ENCODE data around the gene FILIP1L. TPM values are rescaled to one million over a fixed set of nuclear protein-coding genes. Genes with fewer than 3 reads are reported as not detected.

Gene FILIP1L
- total RNA-seq, 1 experiment from 2014 or later: 0.17 TPM

DNA sequence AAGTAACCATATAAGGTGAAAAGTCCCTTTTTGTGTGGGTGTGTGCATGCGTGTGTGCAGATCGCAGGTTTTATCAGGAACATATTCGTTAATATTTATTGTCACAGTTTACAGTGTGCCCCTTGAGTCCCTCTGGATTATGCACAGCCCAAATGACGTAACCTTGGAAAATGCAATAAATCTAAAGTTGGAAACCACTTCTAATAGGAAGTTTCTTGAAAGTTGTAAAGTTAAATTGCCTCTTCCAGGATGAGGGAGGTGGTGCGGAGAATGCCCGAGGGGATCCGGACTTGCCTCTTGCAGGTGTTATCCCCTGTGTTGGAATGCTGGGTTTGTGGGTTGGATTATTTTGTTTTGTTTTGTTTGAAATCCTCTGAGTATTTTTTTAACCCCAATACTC is 153.4 kb downstream of the FILIP1L start:
- Histone ChIP-seq H3K9me2 (ENCODE audit: insufficient read depth) (no peaks in the 10 kb centered on the region), H3K27me3 (ENCODE audit: insufficient read depth, low read length) (no peaks in the 10 kb centered on the region), H3K4me2 (ENCODE audit: low read length) (no peak overlapping the region), H2AFZ (ENCODE audit: low read depth, low read length, poor library complexity, severe bottlenecking) (no peak overlapping the region), H3K9me3 (ENCODE audit: control insufficient read depth in 1 of 2, insufficient read depth in 1 of 2, low read depth in 1 of 2, low read length in 2 of 2) (no peaks in the 10 kb centered on the region), H3K27ac (ENCODE audit: low read depth, low read length) (no peak overlapping the region), H3K36me3 (ENCODE audit: control insufficient read depth in 1 of 2, insufficient read depth in 2 of 2, low read length in 2 of 2) (no peaks in the 10 kb centered on the region), H3K4me1 (ENCODE audit: control insufficient read depth in 1 of 2, insufficient read depth in 2 of 2, low read length in 2 of 2) (no peaks in the 10 kb centered on the region), H3K9ac (ENCODE audit: low read length) (no peak overlapping the region), H3K4me3 (replicated peaks in 1 of 2; ENCODE audit: low read depth in 1 of 2, low read length in 2 of 2) (no peak overlapping the region), H3K79me2 (ENCODE audit: insufficient read depth, low read length) (no peaks in the 10 kb centered on the region), H4K20me1 (ENCODE audit: insufficient read depth) (no peaks in the 10 kb centered on the region)
- ChIA-PET RAD21 (ENCODE audit: low non-redundant PET in 1 of 2, low total read pairs in 2 of 2, uncharacterized antibody in 2 of 2, unreplicated experiment in 2 of 2) (no interaction called here), CTCF (no interaction called here), POLR2A (no interaction called here)
- BruUV-seq (replicated peaks): no TSS peak
- no peak for ATAC-seq
- TF ChIP-seq, protein P1, sequence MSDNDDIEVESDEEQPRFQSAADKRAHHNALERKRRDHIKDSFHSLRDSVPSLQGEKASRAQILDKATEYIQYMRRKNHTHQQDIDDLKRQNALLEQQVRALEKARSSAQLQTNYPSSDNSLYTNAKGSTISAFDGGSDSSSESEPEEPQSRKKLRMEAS (IDR thresholded peaks at IDR 0.05): no peak
- TF ChIP-seq POLR2A (IDR thresholded peaks at IDR 0.05; ENCODE audit: borderline replicate concordance, extremely low read depth, insufficient read depth, insufficient read length) (no peak), YY1 (IDR thresholded peaks at IDR 0.05; ENCODE audit: extremely low read depth, insufficient replicate concordance, low read depth, low read length) (no peak), CEBPB (IDR thresholded peaks at IDR 0.05; ENCODE audit: low read depth) (no peak), POLR2AphosphoS5 (IDR thresholded peaks at IDR 0.05; ENCODE audit: low read depth, low read length) (no peak), SRF (IDR thresholded peaks at IDR 0.05; ENCODE audit: low read depth) (no peak)
- TF ChIP-seq, protein P2, sequence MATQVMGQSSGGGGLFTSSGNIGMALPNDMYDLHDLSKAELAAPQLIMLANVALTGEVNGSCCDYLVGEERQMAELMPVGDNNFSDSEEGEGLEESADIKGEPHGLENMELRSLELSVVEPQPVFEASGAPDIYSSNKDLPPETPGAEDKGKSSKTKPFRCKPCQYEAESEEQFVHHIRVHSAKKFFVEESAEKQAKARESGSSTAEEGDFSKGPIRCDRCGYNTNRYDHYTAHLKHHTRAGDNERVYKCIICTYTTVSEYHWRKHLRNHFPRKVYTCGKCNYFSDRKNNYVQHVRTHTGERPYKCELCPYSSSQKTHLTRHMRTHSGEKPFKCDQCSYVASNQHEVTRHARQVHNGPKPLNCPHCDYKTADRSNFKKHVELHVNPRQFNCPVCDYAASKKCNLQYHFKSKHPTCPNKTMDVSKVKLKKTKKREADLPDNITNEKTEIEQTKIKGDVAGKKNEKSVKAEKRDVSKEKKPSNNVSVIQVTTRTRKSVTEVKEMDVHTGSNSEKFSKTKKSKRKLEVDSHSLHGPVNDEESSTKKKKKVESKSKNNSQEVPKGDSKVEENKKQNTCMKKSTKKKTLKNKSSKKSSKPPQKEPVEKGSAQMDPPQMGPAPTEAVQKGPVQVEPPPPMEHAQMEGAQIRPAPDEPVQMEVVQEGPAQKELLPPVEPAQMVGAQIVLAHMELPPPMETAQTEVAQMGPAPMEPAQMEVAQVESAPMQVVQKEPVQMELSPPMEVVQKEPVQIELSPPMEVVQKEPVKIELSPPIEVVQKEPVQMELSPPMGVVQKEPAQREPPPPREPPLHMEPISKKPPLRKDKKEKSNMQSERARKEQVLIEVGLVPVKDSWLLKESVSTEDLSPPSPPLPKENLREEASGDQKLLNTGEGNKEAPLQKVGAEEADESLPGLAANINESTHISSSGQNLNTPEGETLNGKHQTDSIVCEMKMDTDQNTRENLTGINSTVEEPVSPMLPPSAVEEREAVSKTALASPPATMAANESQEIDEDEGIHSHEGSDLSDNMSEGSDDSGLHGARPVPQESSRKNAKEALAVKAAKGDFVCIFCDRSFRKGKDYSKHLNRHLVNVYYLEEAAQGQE (IDR thresholded peaks at IDR 0.05; ENCODE audit: low read depth): no peak
- TF ChIP-seq, protein P3, sequence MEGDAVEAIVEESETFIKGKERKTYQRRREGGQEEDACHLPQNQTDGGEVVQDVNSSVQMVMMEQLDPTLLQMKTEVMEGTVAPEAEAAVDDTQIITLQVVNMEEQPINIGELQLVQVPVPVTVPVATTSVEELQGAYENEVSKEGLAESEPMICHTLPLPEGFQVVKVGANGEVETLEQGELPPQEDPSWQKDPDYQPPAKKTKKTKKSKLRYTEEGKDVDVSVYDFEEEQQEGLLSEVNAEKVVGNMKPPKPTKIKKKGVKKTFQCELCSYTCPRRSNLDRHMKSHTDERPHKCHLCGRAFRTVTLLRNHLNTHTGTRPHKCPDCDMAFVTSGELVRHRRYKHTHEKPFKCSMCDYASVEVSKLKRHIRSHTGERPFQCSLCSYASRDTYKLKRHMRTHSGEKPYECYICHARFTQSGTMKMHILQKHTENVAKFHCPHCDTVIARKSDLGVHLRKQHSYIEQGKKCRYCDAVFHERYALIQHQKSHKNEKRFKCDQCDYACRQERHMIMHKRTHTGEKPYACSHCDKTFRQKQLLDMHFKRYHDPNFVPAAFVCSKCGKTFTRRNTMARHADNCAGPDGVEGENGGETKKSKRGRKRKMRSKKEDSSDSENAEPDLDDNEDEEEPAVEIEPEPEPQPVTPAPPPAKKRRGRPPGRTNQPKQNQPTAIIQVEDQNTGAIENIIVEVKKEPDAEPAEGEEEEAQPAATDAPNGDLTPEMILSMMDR (IDR thresholded peaks at IDR 0.05 in 2 of 3, conservative IDR thresholded peaks at IDR 0.05 in 1 of 3; ENCODE audit: borderline replicate concordance in 1 of 3, insufficient read depth in 1 of 3, low read depth in 2 of 3, low read length in 2 of 3): no peak
- intact Hi-C loops (cut with micrococcal nuclease): no loop called here
- no peak for DNase-seq (ENCODE audit: low read depth, low spot score)

Data from HCT116 (cell line).